Measurements from ENCODE around the gene PARD3. TPM values are rescaled to one million over a fixed set of nuclear protein-coding genes. Genes with fewer than 3 reads are reported as not detected.
A peak's percentile ranks its signal among the peaks of the same experiment; 100 is the strongest.

The PARD3 gene
- total RNA-seq = 10 to 100 TPM; 36.1 to 48.5 TPM

DNA sequence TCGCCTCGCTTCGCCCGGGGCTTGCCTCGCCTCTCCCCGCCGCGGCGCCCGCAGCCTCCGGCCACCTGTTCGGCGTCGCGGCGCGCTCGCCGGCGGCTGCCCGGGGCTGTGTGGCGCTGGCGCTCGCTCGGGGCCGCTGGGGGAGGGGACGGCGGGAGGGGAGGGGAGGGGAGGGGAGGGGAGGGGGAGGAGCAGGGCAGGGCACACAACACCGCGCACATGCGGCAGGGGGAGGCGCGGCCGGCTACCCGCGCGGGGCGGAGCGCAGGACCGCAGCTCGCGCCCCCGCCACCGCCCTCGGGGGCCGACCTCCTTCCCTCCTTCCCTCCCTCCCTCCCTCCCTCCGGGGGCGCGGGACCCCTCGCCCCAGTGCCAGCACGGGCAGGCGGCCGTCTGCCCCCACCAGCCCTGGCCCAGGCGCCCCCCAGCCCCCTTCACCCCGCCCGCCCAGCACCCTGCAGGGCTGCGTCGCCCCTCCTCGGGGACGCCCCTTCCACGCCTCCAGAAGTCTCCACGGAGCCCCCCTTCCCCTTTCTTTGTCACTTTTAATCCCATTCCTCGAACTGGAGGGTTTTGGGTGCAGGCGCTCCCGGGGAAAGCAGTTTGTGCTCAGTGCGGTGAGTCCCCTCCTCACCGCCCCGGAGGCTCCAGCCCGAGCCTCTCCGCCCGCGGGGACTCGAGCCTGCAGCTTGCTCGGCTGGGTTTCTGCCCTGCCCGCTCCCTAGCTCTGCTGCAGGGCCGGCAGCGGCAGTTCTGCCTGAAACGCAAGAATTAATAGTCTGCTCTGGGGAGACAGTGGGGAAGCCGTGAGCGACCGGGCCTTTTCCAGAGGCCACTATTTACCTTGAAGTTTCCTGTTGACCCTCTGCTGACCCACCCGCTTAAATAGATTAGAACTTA, at the start of gene PARD3:
Gene PARD3 (minus strand): TSS at position 112 of the 900 bp plus-strand sequence. CDS start 301 bp downstream, outside the sequence.
- no peaks in the 10 kb centered on the region for H3K27me3 ChIP-seq
- WGBS, 2 donors = 0% methylated on average over 27 to 47 of the region's 82 CpGs
- no peaks in the 10 kb centered on the region for H3K36me3 ChIP-seq (replicated peaks in 1 of 2; ENCODE audit: insufficient read depth in 1 of 2, low read depth in 2 of 2)
- ATAC-seq (peak; percentile 87), DNase-seq (peak; percentile 73 to 83 (median 78))
- no peaks in the 10 kb centered on the region for H3K9me3 ChIP-seq
- intact Hi-C loops (cut with DNase I) = no loop called here
- peaks cover 43% of the 10 kb centered on the region for H3K4me1 ChIP-seq
- peak within 1 kb of the TSS; percentile 66 to 76 for H3K4me3 ChIP-seq
- peak within 1 kb of the TSS; percentile 76 to 93 (median 87) for H3K27ac ChIP-seq
- no peak for TF ChIP-seq POLR2A (IDR thresholded peaks at IDR 0.05)
- TF ChIP-seq, protein P1, sequence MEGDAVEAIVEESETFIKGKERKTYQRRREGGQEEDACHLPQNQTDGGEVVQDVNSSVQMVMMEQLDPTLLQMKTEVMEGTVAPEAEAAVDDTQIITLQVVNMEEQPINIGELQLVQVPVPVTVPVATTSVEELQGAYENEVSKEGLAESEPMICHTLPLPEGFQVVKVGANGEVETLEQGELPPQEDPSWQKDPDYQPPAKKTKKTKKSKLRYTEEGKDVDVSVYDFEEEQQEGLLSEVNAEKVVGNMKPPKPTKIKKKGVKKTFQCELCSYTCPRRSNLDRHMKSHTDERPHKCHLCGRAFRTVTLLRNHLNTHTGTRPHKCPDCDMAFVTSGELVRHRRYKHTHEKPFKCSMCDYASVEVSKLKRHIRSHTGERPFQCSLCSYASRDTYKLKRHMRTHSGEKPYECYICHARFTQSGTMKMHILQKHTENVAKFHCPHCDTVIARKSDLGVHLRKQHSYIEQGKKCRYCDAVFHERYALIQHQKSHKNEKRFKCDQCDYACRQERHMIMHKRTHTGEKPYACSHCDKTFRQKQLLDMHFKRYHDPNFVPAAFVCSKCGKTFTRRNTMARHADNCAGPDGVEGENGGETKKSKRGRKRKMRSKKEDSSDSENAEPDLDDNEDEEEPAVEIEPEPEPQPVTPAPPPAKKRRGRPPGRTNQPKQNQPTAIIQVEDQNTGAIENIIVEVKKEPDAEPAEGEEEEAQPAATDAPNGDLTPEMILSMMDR (IDR thresholded peaks at IDR 0.05) = no peak

DNA sequence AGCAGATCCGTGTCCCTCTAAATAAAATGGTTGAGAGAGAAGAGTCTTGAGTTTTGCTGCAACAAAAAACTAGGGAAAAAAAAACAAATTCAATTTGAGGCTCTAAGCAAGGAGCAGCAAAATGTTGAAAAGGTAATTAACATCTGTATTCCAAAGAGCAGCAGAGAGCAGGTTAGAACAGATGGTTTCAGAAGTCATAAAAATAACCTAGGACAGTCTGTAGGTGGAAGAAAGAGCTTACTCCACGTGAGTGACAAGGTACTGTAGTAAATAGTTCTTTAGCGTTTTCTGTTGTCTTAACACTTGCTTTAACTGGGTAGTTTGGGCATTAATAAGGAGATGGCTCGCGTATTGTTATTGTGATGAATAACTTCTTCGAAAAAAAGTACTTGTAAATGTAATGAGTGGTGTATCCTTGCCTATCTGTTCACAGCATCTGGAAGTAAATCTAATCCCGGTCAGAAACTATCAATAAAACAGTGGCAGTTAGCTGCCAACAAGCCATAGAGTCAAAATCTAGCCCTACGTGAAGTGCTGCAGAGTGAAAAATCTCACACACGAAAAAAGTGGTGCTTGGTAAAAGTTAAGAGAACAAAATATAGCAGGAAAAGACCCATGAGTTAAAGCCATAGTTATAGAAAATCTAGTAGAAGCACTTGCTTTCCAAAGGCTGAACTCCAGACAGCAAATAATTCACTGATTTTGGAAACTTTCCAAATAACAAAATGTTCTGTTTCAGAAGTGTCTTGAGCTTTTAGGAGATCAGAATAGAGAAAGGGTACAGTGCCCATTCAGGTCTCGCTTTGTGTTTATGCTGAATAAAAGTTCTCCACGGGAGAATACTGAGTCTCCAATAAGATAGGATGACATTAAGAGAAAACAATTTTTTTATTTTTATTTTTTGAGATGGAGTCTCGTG, 49.3 kb upstream of the PARD3 start:
- Histone ChIP-seq H3K4me3 (no peak overlapping the region), H3K36me3 (replicated peaks in 1 of 2; ENCODE audit: insufficient read depth in 1 of 2, low read depth in 2 of 2) (no peaks in the 10 kb centered on the region), H3K9me3 (no peaks in the 10 kb centered on the region), H3K4me1 (peaks cover 11% of the 10 kb centered on the region), H3K27me3 (no peaks in the 10 kb centered on the region), H3K27ac (no peak overlapping the region)
- no peak for ATAC-seq
- 53 to 64% methylated on average over 12 of the region's 12 CpGs for WGBS, 2 donors
- TF ChIP-seq POLR2A (IDR thresholded peaks at IDR 0.05) = no peak
- TF ChIP-seq, protein P1 (IDR thresholded peaks at IDR 0.05) = no peak
- intact Hi-C loops (cut with DNase I) = no loop called here
- DNase-seq = no peak

DNA sequence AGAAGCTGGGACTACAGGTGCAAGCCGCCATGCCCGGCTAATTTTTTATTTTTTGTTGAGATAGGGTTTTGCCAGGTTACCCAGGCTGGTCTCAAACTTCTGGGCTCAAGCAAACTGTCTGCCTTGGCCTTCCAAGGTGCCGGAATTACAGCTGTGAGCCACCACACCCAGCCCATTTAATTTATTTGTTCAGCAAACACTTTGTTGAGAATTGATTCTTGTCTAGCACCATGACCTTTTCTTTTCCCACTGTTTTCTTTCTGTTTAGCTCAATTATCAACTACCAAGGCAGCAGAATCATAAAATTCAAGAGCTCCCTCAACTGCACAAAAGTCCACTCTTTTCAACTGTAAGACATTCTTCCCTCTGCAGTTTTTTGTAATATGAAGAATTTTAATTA, 47.8 kb upstream of the PARD3 start:
- Histone ChIP-seq H3K27me3 (no peaks in the 10 kb centered on the region), H3K27ac (no peak overlapping the region)
- no peak for DNase-seq

DNA sequence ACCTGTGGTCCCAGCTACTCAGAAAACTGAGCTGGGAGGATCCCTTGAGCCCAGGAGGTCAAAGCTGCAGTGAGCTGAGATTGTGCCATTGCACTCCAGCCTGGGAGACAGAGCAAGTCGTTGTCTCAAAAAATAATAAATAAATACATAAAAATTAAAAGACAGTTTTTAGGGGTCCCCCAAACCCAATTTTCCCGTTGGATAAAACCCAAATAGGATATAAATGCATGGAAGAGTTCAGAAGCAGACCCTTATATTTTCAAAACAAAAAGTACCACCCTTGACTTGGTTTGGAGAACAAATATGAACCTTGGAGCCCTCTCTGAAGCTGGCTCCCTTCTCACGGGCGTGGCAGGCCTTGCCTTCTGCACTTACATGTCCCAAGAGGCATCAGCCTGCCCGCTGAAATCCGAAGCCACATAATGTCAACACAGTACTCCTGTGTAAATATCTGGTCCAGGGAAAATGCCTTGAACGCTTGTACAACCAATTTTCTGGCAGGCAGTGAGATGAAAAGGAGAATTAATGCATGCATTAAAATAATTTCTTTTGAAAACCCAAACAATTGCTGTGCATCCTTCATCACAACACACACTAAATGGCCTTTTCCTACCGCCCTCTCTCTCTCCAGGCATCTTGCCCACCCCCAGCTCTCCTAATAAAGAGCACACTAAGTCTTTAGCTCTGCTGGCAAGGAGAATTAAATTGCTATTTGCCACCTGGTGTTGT, 46.4 kb upstream of the PARD3 start:
- Histone ChIP-seq H3K27me3 (no peaks in the 10 kb centered on the region), H3K4me3 (no peak overlapping the region), H3K27ac (no peak overlapping the region), H3K9me3 (no peaks in the 10 kb centered on the region), H3K4me1 (peaks cover 11% of the 10 kb centered on the region), H3K36me3 (replicated peaks in 1 of 2; ENCODE audit: insufficient read depth in 1 of 2, low read depth in 2 of 2) (no peaks in the 10 kb centered on the region)
- ATAC-seq (no peak), DNase-seq (peak in 3 of 4 donors; percentile 3 to 21 (median 19))
- WGBS, 2 donors = 52 to 58% methylated on average over 8 of the region's 8 CpGs
- intact Hi-C loops (cut with DNase I) = no loop called here
- TF ChIP-seq POLR2A (IDR thresholded peaks at IDR 0.05) = no peak
- TF ChIP-seq, protein P1 (IDR thresholded peaks at IDR 0.05) = no peak

More for the DNA sequence above, 47.8 kb upstream of the PARD3 start:
- intact Hi-C loops (cut with DNase I) = no loop called here
- no peak for ATAC-seq
- TF ChIP-seq, protein P1 (IDR thresholded peaks at IDR 0.05) = no peak
- TF ChIP-seq POLR2A (IDR thresholded peaks at IDR 0.05) = no peak
- WGBS, 2 donors = 59 to 64% methylated on average over 3 of the region's 3 CpGs
- no peak overlapping the region for H3K4me3 ChIP-seq
- H3K36me3 ChIP-seq (replicated peaks in 1 of 2; ENCODE audit: insufficient read depth in 1 of 2, low read depth in 2 of 2) = no peaks in the 10 kb centered on the region
- peaks cover 11% of the 10 kb centered on the region for H3K4me1 ChIP-seq
- H3K9me3 ChIP-seq = no peaks in the 10 kb centered on the region
